PC-9 (cell line): ENCODE measurements around the gene MBIP. TPM values are rescaled to one million over a fixed set of nuclear protein-coding genes. Genes with fewer than 3 reads are reported as not detected.
"Not testable (repeated sequence)": the region's sequence is repeated elsewhere in the genome, so short reads cannot be mapped to it uniquely, and the experiment has no call there.

Source experiments
- BruUV-seq: library from RNA; stranded (reverse); fragments of 400-500 nt; replicated peaks from 2 replicates; lab custom pipeline; 2021; lab: Mats Ljungman, UMichigan
- CTCF ChIA-PET: fragments of 300-600 bp; sonication (Branson Sonifier 250); formaldehyde crosslinking; loops from one replicate; lab custom pipeline; 2022; ENCODE audit warnings: antibody characterized with exemption; lab: Charles Lee
- POLR2A ChIA-PET: fragments of 300-600 bp; sonication (Branson Sonifier 250); formaldehyde crosslinking; loops from one replicate; lab custom pipeline; 2022; ENCODE audit warnings: antibody characterized with exemption; ENCODE audit not compliant: unreplicated experiment; lab: Charles Lee
- DNase-seq, 2 experiments: peaks; one replicate each; pipeline versions ENCODE4 v3.0.0 to v3.0.0-alpha.2; 2015 to 2022; ENCODE audit warnings: mixed read lengths in 1 of 2
- H2AFZ ChIP-seq: fragments of 200-600 bp; sonication (generic); 2 replicates; pipeline ENCODE4 v1.8.1; 2017; ENCODE audit warnings: antibody characterized with exemption
- H3F3A ChIP-seq: fragments of 200-600 bp; sonication (generic); 2 replicates; pipeline ENCODE4 v1.8.1; 2017; ENCODE audit warnings: antibody characterized with exemption, mild to moderate bottlenecking, low read depth; ENCODE audit not compliant: insufficient read depth
- H3K27ac ChIP-seq: fragments of 200-600 bp; sonication (generic); 2 replicates; pipeline ENCODE4 v1.6.1; 2016; ENCODE audit warnings: mixed run types
- H3K27me3 ChIP-seq: fragments of 200-600 bp; sonication (generic); 2 replicates; pipeline ENCODE4 v1.6.1; 2016; ENCODE audit warnings: low read depth, mixed run types; ENCODE audit not compliant: insufficient read depth
- H3K36me3 ChIP-seq: fragments of 200-600 bp; sonication (generic); 2 replicates; pipeline ENCODE4 v1.6.1; 2016; ENCODE audit warnings: low read depth, mixed run types
- H3K4me1 ChIP-seq: fragments of 200-600 bp; sonication (generic); replicated peaks from 2 replicates; pipeline ENCODE4 v1.6.1; 2016; ENCODE audit warnings: mixed run types; ENCODE audit not compliant: insufficient read depth
- H3K4me2 ChIP-seq: fragments of 200-600 bp; sonication (generic); 2 replicates; pipeline ENCODE4 v1.6.1; 2017; ENCODE audit warnings: mixed run types
- H3K4me3 ChIP-seq: fragments of 200-600 bp; sonication (generic); 2 replicates; pipeline ENCODE4 v1.6.1; 2016; ENCODE audit warnings: mixed run types
- H3K79me2 ChIP-seq: fragments of 200-600 bp; sonication (generic); 2 replicates; pipeline ENCODE4 v1.6.1; 2017; ENCODE audit warnings: low read depth, mixed run types
- H3K9me2 ChIP-seq: fragments of 200-600 bp; sonication (generic); 2 replicates; pipeline ENCODE4 v1.8.1; 2017; ENCODE audit warnings: mild to moderate bottlenecking; ENCODE audit not compliant: insufficient read depth
- H3K9me3 ChIP-seq: fragments of 200-600 bp; sonication (generic); 2 replicates; pipeline ENCODE4 v1.8.1; 2016; ENCODE audit warnings: low read depth; ENCODE audit not compliant: insufficient read depth
- H4K20me1 ChIP-seq: fragments of 200-600 bp; sonication (generic); 2 replicates; pipeline ENCODE4 v1.8.1; 2017; ENCODE audit not compliant: insufficient read depth
- CTCF ChIP-seq: fragments of 200-600 bp; sonication (generic); conservative IDR thresholded peaks from 2 replicates; pipeline ENCODE4 v1.6.1; 2017; ENCODE audit warnings: mixed run types, antibody characterized with exemption, mild to moderate bottlenecking, moderate library complexity
- EZH2 ChIP-seq: fragments of 200-600 bp; sonication (generic); IDR thresholded peaks from 2 replicates; pipeline ENCODE4 v1.8.0; 2017; ENCODE audit warnings: antibody characterized with exemption, low read depth
- intact Hi-C: fragments of 100-400 bp; cut with micrococcal nuclease; formaldehyde crosslinking; loops from one replicate; pipeline ENCODE4 v1.10.0; 2022; ENCODE audit not compliant: unreplicated experiment
- total RNA-seq: library from RNA; stranded (reverse); gene quantifications from 2 replicates; pipeline ENCODE4 v1.2.3, GENCODE V29; 2021

Gene MBIP
- total RNA-seq, 1 experiment from 2014 or later = 15.2 TPM

DNA sequence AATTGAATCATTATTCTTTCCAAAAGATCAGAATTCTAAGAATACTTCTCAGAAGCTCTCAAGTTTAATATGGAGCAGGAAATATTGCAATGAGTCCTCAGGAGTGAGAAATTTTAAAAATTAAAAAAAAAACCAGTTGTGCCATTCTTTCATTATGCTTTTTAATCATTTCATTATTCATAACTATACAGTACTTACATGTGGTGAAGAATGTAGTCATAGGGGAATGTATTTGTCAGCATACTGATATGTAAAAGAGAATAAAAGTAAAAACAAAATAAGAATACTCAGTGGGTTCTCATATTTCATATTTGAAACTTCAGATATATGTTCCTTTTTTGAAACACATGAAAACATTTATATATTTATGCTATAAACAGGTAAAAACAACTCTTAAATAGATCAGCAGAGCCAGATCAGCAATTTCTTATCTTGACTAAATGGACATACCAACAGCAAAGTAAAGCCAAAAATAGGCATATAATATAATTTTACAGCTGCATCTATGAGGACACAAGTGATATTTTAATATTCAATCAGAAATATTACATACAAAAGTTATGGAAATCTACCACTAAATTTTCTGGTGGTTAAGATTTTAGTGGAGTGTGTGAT lies 19.9 kb upstream of the MBIP start:
- no peaks in the 10 kb centered on the region for H3K27me3 ChIP-seq
- no peaks in the 10 kb centered on the region for H3K36me3 ChIP-seq
- no peak overlapping the region for H3K27ac ChIP-seq
- no peaks in the 10 kb centered on the region for H3F3A ChIP-seq
- DNase-seq = no peak
- ChIA-PET CTCF (no interaction called here), POLR2A (no interaction called here)
- no peak overlapping the region for H3K4me2 ChIP-seq
- no TSS peak for BruUV-seq
- no peaks in the 10 kb centered on the region for H3K9me2 ChIP-seq
- H3K4me1 ChIP-seq = no peaks in the 10 kb centered on the region
- TF ChIP-seq EZH2 (no peak), CTCF (no peak)
- intact Hi-C loops = no loop called here
- no peaks in the 10 kb centered on the region for H3K79me2 ChIP-seq
- H3K9me3 ChIP-seq = no peaks in the 10 kb centered on the region
- no peak overlapping the region for H3K4me3 ChIP-seq
- H2AFZ ChIP-seq = no peak overlapping the region
- no peaks in the 10 kb centered on the region for H4K20me1 ChIP-seq

DNA sequence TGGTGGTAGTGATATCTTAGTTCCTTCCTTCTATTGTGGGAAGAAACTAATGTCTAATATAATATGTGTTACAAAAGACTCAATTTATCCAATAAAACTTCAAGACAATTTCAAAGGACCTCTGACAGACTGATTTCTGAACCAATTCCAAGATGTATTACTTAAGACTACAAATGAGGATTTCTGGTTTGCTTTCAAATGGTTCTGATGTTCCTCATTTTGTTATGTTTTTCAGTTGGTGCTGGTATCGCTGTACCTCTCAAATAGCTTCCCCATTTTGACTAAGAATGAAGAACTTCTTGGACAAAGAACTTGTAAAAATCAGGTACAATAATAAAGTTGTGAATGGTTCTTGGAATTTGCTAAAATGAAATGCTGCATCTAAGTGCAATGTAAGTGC lies 19.4 kb upstream of the MBIP start:
- Histone ChIP-seq H3K4me3 (no peak overlapping the region), H3K79me2 (no peaks in the 10 kb centered on the region), H3K27ac (no peak overlapping the region), H3K4me2 (no peak overlapping the region), H4K20me1 (no peaks in the 10 kb centered on the region), H3K9me2 (no peaks in the 10 kb centered on the region), H3K4me1 (no peaks in the 10 kb centered on the region), H3K9me3 (no peaks in the 10 kb centered on the region), H3K27me3 (no peaks in the 10 kb centered on the region), H3K36me3 (no peaks in the 10 kb centered on the region), H3F3A (no peaks in the 10 kb centered on the region), H2AFZ (no peak overlapping the region)
- no peak for TF ChIP-seq CTCF
- no peak for TF ChIP-seq EZH2
- ChIA-PET POLR2A (no interaction called here), CTCF (no interaction called here)
- BruUV-seq = no TSS peak
- DNase-seq = no peak
- intact Hi-C loops = no loop called here

GRCh38 chr14:36333119-36333518 lies 12.7 kb upstream of the MBIP start:
- DNase-seq = no peak
- H3K27me3 ChIP-seq = no peaks in the 10 kb centered on the region
- TF ChIP-seq EZH2 (no peak), CTCF (no peak)

DNA sequence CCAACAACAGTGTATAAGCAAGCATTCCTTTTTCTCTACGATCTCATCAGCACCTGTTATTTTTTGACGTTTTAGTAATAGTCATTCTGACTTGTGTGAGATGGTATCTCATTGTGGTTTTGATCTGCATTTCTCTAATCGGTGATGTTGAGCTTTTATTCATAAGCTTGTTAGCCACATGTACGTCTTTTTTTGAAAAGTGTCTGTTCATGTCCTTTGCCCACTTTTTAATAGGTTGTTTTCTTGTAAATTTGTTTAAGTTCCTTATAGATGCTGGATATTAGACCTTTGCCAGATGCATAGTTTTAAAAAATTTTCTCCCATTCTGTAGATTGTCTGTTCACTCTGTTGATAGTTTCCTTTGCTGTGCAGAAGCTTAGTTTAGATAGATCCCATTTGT lies 7.1 kb upstream of the MBIP start:
- H3K4me2 ChIP-seq, POLR2A ChIA-PET, H3K79me2 ChIP-seq, H3K36me3 ChIP-seq, H3K9me2 ChIP-seq, H3K9me3 ChIP-seq, BruUV-seq, H3K27ac ChIP-seq, H4K20me1 ChIP-seq, H2AFZ ChIP-seq, CTCF ChIA-PET, H3K4me3 ChIP-seq, H3K27me3 ChIP-seq, DNase-seq, H3K4me1 ChIP-seq, intact Hi-C loops, H3F3A ChIP-seq: not testable (repeated sequence)

More at GRCh38 chr14:36333119-36333518, 12.7 kb upstream of the MBIP start:
- Histone ChIP-seq H3K4me1 (no peaks in the 10 kb centered on the region), H3K9me2 (no peaks in the 10 kb centered on the region), H3K79me2 (no peaks in the 10 kb centered on the region), H3K9me3 (no peaks in the 10 kb centered on the region), H3K4me2 (no peak overlapping the region), H3F3A (no peaks in the 10 kb centered on the region), H3K4me3 (no peak overlapping the region), H2AFZ (no peak overlapping the region), H3K27ac (no peak overlapping the region), H3K36me3 (no peaks in the 10 kb centered on the region), H4K20me1 (no peaks in the 10 kb centered on the region)
- intact Hi-C loops = no loop called here
- ChIA-PET CTCF (no interaction called here), POLR2A (no interaction called here)
- BruUV-seq = no TSS peak
